HUDEP-2 (cell line): ENCODE measurements around the gene PSD.
A peak's percentile ranks its signal among the peaks of the same experiment; 100 is the strongest.

Source experiments
- DNase-seq, 76 experiments: peaks; one replicate each; lab custom pipeline; 2025; ENCODE audit not compliant: unreplicated experiment in 76 of 76; lab: John Stamatoyannopoulos, UW

Gene PSD

GRCh38 chr10:102394801-102395399, 23.7 kb downstream of the PSD start:
- DNase-seq: no peak

- DNase-seq: peak in 74 of 76 experiments; percentile 22 to 99 (median 84)
Observed at GRCh38 chr10:102394079-102394800, 24.3 kb downstream of the PSD start.

GRCh38 chr10:102393411-102394078, 25.0 kb downstream of the PSD start:
- DNase-seq: no peak

- DNase-seq: no peak
Observed at GRCh38 chr10:102392306-102392705, 26.3 kb downstream of the PSD start.

- DNase-seq: no peak
Observed at GRCh38 chr10:102389894-102390293, 28.7 kb downstream of the PSD start.

- no peak for DNase-seq
Observed at GRCh38 chr10:102384606-102385429, 33.8 kb downstream of the PSD start.

GRCh38 chr10:102384053-102384452, 34.5 kb downstream of the PSD start:
- peak in 6 of 76 experiments; percentile 6 to 15 (median 8) for DNase-seq

GRCh38 chr10:102382871-102383270, 35.7 kb downstream of the PSD start:
- DNase-seq: no peak

- DNase-seq: no peak
Observed at GRCh38 chr10:102381983-102382382, 36.6 kb downstream of the PSD start.

GRCh38 chr10:102379383-102379782, 39.2 kb downstream of the PSD start:
- no peak for DNase-seq

GRCh38 chr10:102376901-102377300, 41.7 kb downstream of the PSD start:
- DNase-seq: no peak

GRCh38 chr10:102375867-102376266, 42.7 kb downstream of the PSD start:
- DNase-seq: no peak

- peak in 1 of 76 experiments; percentile 2 for DNase-seq
Observed at GRCh38 chr10:102375250-102375649, 43.3 kb downstream of the PSD start.

- DNase-seq: no peak
Observed at GRCh38 chr10:102371295-102371694, 47.3 kb downstream of the PSD start.

- no peak for DNase-seq
Observed at GRCh38 chr10:102368077-102368476, 50.5 kb downstream of the PSD start.

GRCh38 chr10:102367441-102367840, 51.1 kb downstream of the PSD start:
- no peak for DNase-seq

GRCh38 chr10:102358712-102359382, 59.7 kb downstream of the PSD start:
- DNase-seq: no peak

- DNase-seq: no peak
Observed at GRCh38 chr10:102354451-102354850, 64.1 kb downstream of the PSD start.
